Osteoblast (primary cell): ENCODE data around the gene TMEM191B. TPM values are rescaled to one million over a fixed set of nuclear protein-coding genes. Genes with fewer than 3 reads are reported as not detected.
"Not testable (repeated sequence)": the region's sequence is repeated elsewhere in the genome, so short reads cannot be mapped to it uniquely, and the experiment has no call there.

Source experiments
- DNase-seq: peaks from one replicate; pipeline ENCODE4 v3.0.0; 2011; ENCODE audit warnings: low spot score, mixed read lengths; ENCODE audit not compliant: insufficient read length; ENCODE audit errors: missing footprints
- H2AFZ ChIP-seq: 2 replicates; pipeline ENCODE4 v1.6.0; 2011; ENCODE audit warnings: mild to moderate bottlenecking, low read length
- H3K27ac ChIP-seq: 2 replicates; pipeline ENCODE4 v1.5.1; 2011; ENCODE audit warnings: mild to moderate bottlenecking, low read depth, low read length, moderate library complexity
- H3K27me3 ChIP-seq: 2 replicates; pipeline ENCODE4 v1.6.0; 2012; ENCODE audit warnings: mild to moderate bottlenecking, control low read depth, inconsistent platforms, low read length, moderate library complexity; ENCODE audit not compliant: insufficient read depth
- H3K36me3 ChIP-seq: 2 replicates; pipeline ENCODE4 v1.5.1; 2011; ENCODE audit warnings: mild to moderate bottlenecking, low read length, control low read depth, moderate library complexity; ENCODE audit not compliant: insufficient read depth
- H3K4me1 ChIP-seq: 2 replicates; pipeline ENCODE4 v1.5.1; 2011; ENCODE audit warnings: mild to moderate bottlenecking, low read length, control low read depth, moderate library complexity; ENCODE audit not compliant: insufficient read depth
- H3K4me2 ChIP-seq: 2 replicates; pipeline ENCODE4 v1.6.0; 2011; ENCODE audit warnings: mild to moderate bottlenecking, low read length; ENCODE audit not compliant: insufficient read depth
- H3K4me3 ChIP-seq: fragments of 200-600 bp; sonication (generic); 3 replicates; pipeline ENCODE4 v1.5.1; 2012; ENCODE audit warnings: mild to moderate bottlenecking, low read length, inconsistent platforms; ENCODE audit not compliant: insufficient read depth
- H3K79me2 ChIP-seq: 2 replicates; pipeline ENCODE4 v1.6.0; 2012; ENCODE audit warnings: mild to moderate bottlenecking, low read length, control low read depth, inconsistent platforms; ENCODE audit not compliant: insufficient read depth
- H3K9me3 ChIP-seq: 2 replicates; pipeline ENCODE4 v1.5.1; 2011; ENCODE audit warnings: low read depth, low read length, control low read depth
- H4K20me1 ChIP-seq: 2 replicates; pipeline ENCODE4 v1.6.0; 2012; ENCODE audit warnings: mild to moderate bottlenecking, low read length, control low read depth; ENCODE audit not compliant: insufficient read depth
- total RNA-seq: library from RNA; depleted of rRNA; stranded (reverse); fragments of >200 nt; gene quantifications from 2 replicates; pipeline ENCODE4 v1.2.3, GENCODE V29; 2012

The TMEM191B gene
- total RNA-seq, 1 donor = not detected

DNA sequence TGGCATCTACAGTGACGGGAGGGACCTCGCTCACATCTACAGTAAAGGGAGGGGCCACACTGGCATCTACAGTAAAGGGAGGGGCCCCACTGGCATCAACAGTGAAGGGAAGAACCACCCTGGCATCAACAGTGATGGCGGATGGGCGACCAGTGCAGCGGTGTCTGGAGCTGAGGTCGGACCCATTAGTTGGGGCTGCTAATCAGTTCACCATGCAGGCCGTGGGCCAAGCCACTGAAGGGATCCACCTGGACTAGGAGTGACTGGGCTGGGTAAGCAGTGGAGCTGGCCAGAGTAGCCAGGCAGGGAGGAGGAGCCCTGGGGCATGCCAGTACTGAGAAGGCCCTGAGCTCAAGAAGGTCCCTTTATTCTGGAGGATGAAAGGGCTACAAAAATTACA is 23.4 kb downstream of the TMEM191B start:
- not testable (repeated sequence) for H3K4me1 ChIP-seq, DNase-seq, H3K27me3 ChIP-seq, H3K4me2 ChIP-seq, H3K36me3 ChIP-seq, H3K9me3 ChIP-seq, H3K79me2 ChIP-seq, H3K27ac ChIP-seq, H4K20me1 ChIP-seq, H2AFZ ChIP-seq, H3K4me3 ChIP-seq

DNA sequence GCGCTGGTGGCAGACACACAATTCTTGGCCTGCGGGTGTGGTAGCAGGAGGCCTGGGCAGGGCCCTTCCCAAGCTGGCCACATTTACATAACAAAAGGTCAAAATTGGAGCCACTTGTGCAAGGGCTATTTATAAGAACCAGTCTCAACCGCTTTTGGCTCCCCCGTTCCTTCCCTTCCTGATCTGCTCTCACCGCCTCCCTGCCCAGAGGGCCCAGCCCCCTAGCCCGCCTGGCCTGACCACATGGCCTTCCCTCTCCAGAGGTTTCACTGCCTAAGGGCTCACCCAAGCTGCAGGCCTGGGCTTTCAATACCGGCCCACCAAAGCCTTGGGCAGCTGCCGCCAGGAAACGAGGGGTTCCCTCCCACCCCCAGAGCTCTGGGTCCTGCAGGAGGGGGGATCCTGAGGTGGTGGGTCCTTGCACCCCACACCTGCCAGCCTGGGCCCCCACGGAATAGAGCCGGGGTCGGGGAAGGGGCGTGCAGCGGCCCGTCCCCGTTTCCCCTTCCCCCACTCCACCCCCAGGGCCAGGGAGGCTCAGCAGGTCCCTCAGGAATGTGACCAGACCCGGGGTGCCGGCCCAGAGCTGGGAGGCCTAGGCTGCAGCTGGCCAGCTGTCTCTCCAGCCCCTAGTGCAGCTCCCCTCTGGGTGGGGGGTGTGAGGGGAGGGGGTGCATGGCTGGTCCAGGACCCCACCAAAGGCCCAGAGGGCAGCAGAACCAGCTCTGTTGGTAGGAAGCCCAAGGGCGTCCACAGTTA is 25.4 kb downstream of the TMEM191B start:
- H3K36me3 ChIP-seq, H2AFZ ChIP-seq, H3K27me3 ChIP-seq, H3K27ac ChIP-seq, H3K4me2 ChIP-seq, H4K20me1 ChIP-seq, H3K79me2 ChIP-seq, H3K4me3 ChIP-seq, H3K4me1 ChIP-seq, DNase-seq, H3K9me3 ChIP-seq: not testable (repeated sequence)

DNA sequence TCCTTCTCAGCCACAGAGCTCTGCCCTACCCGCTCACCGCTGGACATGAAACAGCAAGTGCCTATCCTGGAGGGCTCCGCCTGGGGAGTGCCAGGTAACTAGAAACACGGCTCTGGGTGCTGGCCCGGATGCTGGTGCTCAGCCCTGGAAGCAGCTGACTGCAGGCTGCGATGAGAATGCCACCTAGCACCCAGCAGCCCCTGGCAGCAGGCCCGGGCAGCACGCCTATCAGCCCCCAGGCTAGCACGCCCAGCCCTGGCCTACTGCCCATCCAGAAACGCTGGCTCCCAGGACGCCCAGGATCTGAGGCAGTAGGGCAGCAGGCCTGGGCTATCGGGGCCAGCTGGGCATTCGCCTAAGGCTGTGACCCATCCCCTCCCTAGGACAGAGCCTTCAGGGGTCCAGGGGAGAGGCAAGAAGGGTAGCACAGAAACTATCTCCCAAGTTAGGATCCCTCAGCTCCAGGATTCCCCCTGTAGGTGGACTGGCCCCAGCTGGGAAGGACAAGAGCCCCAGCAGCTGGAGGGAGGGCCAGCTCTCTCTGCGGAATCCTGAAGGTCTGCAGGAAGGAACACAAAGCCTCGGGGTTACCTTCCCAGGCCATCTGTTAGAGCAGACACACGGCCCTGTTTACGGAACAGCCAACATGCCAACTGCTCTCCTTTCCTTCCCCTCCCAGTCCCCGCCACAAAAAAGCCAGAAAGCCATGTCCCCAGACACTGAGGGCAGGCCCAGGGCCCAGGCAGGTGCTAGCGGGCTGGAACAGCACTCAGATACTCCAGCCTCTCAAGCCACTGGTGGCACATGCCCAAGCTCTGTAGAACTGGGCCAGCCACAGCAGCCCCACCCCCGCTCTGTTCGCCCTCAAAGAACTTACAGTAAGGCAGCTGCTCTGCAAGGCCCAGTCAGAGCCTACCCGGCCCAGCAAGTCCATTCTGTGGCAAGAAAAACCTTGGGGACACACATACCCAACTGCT is 27.0 kb downstream of the TMEM191B start:
- not testable (repeated sequence) for DNase-seq, H3K27ac ChIP-seq

DNA sequence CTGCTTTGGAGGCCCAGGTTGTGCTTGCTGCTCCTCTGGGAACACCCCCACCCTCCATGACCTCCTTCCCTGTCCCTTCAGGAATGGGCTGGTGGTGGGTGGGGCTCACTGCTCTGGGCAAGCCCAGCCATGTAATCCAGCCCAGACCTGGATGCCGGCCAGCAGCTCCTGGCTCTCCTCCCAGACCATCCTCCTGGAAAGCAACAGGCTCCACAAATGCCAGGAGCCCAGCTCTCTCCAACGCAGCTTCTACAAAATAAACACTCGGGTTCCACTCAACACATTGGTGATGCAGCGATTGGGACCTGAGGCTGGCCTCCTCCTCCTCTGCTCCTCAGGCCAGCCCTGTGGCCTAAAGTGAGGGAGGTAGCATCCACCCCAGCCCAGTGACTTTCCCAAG is 30.9 kb downstream of the TMEM191B start:
- not testable (repeated sequence) for H3K4me1 ChIP-seq, DNase-seq, H3K4me2 ChIP-seq, H3K79me2 ChIP-seq, H3K4me3 ChIP-seq, H3K27me3 ChIP-seq, H2AFZ ChIP-seq, H3K27ac ChIP-seq, H4K20me1 ChIP-seq, H3K36me3 ChIP-seq, H3K9me3 ChIP-seq

More for the DNA sequence above, 27.0 kb downstream of the TMEM191B start:
- not testable (repeated sequence) for H2AFZ ChIP-seq, H3K4me2 ChIP-seq, H3K9me3 ChIP-seq, H3K4me3 ChIP-seq, H3K27me3 ChIP-seq, H4K20me1 ChIP-seq, H3K4me1 ChIP-seq, H3K36me3 ChIP-seq, H3K79me2 ChIP-seq

DNA sequence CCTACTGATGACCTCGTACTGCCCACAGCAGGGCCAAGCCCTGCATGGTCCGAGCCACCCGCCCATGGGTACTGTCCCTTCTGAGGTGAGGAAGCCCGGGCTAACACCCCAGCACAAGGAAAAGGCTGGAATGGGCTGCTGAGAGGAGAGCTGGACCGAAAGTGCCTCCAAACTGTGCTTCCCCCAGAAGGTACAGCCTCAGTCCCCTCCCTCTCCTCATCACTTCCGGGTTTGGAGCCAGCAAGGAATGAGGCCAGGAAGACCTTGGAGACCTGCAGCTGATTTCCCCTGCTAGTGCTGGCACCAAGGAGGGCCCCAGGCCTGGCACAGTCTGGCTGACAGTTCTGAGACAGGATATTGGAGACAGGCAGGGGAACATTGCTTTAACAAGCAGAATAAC is 31.3 kb downstream of the TMEM191B start:
- H3K4me3 ChIP-seq, H4K20me1 ChIP-seq, H3K4me1 ChIP-seq, H3K27ac ChIP-seq, H3K4me2 ChIP-seq, H3K79me2 ChIP-seq, DNase-seq, H3K9me3 ChIP-seq, H3K36me3 ChIP-seq, H3K27me3 ChIP-seq, H2AFZ ChIP-seq: not testable (repeated sequence)

DNA sequence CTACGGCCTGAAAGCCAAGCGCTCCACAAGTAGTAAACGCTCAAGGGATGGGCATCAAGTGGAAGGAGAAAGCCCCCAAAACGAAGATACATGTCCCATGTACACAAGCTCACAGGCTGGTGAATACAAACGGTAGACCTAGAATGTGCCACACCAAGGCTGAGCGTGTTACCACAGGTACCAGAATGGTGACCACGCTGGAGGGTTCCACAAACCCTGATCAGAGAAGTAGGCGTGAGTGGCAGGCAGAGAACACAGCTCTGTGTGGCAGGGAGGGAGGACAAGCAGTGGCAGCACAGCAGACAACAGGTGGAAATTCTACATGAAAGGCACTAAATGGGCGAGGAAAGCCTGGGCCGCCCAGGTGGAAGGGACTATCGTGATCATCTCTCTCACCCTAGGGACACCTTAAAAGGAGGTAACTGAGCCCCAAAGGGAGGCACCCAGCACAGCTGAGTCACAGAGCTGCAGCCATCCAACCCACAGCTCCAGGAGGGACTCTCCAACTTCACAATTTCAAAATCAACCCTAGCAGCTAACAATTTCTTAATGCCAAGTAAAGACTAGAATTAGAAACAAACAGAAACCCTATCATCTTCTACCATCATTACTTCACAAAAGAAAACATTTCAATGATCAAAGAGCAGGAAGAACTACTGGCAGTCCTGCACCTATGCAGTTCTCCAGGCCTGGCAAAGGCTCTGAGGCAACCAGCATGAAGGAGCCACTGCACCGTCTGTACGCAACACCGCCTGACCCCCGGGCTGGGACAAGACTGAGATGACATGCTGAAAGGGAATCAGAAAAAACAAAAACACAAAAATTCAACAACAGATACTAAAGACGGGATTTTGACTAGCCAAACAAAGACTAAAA is 32.7 kb downstream of the TMEM191B start:
- H3K4me1 ChIP-seq, H3K4me2 ChIP-seq: not testable (repeated sequence)

DNA sequence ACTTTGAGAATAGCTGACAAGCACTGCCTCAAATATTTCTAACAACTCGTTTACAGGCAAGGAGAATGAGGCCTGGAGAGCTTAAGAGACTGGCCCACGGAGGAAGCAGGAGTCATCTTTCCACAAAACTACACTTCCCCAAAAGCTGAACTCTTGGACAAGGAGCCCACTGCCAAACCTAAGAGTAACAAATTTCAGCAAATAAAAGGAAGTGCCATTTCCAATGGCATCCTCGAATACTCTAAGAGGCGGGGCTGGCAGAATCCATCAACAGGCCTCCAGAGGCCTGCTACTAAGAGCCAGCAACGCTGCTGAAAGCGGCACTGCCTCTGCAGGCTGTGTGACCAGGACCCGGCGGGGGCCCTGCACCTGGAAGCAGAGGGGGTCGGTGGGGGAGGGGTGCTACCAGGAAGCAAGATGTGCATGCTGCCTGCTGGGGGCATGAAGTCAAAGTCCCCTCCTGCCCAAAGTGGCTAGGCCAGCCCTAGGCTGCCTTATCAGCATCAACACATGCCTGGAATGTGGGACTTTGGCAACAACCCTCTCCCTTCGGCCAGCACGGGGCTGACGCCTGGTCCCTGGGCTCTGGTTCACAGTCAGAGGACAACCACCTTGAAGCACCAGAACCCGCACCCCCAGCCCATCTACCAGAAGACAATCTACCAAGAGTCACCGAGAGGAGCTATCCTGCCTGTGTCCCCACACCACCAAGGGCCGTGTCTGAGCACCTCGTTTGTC is 43.1 kb downstream of the TMEM191B start:
- DNase-seq, H4K20me1 ChIP-seq, H3K27me3 ChIP-seq: not testable (repeated sequence)

More for the DNA sequence above, 32.7 kb downstream of the TMEM191B start:
- H3K79me2 ChIP-seq, H3K4me3 ChIP-seq, H2AFZ ChIP-seq, H4K20me1 ChIP-seq, H3K9me3 ChIP-seq, H3K27ac ChIP-seq, DNase-seq, H3K36me3 ChIP-seq, H3K27me3 ChIP-seq: not testable (repeated sequence)

More for the DNA sequence above, 43.1 kb downstream of the TMEM191B start:
- not testable (repeated sequence) for H3K4me2 ChIP-seq, H3K79me2 ChIP-seq, H3K4me1 ChIP-seq, H3K36me3 ChIP-seq, H2AFZ ChIP-seq, H3K4me3 ChIP-seq, H3K27ac ChIP-seq, H3K9me3 ChIP-seq
